H9 (cell line): ENCODE data around the gene APOL2. TPM values are rescaled to one million over a fixed set of nuclear protein-coding genes. Genes with fewer than 3 reads are reported as not detected.

Source experiments
- DNase-seq: peaks from one replicate; pipeline ENCODE4 v3.0.0-alpha.2; 2017
- H2AFZ ChIP-seq: one replicate; pipeline ENCODE4 v1.6.1; 2013; ENCODE audit warnings: mild to moderate bottlenecking, low read length, control low read depth, moderate library complexity
- H2AK5ac ChIP-seq: 2 replicates; pipeline ENCODE4 v1.6.1; 2013; ENCODE audit warnings: low read length, control low read depth, mixed read lengths; ENCODE audit not compliant: insufficient read length
- H2BK120ac ChIP-seq: one replicate; pipeline ENCODE4 v1.6.1; 2013; ENCODE audit warnings: low read depth, mild to moderate bottlenecking, low read length, control low read depth, inconsistent platforms; ENCODE audit not compliant: poor library complexity, severe bottlenecking
- H2BK12ac ChIP-seq: 2 replicates; pipeline ENCODE4 v1.6.1; 2013; ENCODE audit warnings: low read length, control low read depth, mixed read lengths, low read depth; ENCODE audit not compliant: insufficient read length
- H2BK15ac ChIP-seq: 2 replicates; pipeline ENCODE4 v1.6.1; 2013; ENCODE audit warnings: low read depth, low read length, control low read depth
- H2BK20ac ChIP-seq: one replicate; pipeline ENCODE4 v1.6.1; 2013; ENCODE audit warnings: low read depth, mild to moderate bottlenecking, low read length, control low read depth, inconsistent platforms; ENCODE audit not compliant: poor library complexity, severe bottlenecking
- H2BK5ac ChIP-seq: 2 replicates; pipeline ENCODE4 v1.6.1; 2013; ENCODE audit warnings: low read length, control low read depth, mixed read lengths; ENCODE audit not compliant: insufficient read length
- H3K14ac ChIP-seq: 2 replicates; pipeline ENCODE4 v1.6.1; 2013; ENCODE audit warnings: low read length, control low read depth; ENCODE audit not compliant: insufficient read depth
- H3K18ac ChIP-seq: 2 replicates; pipeline ENCODE4 v1.6.1; 2013; ENCODE audit warnings: low read depth, mild to moderate bottlenecking, mixed read lengths, low read length, control low read depth; ENCODE audit not compliant: insufficient read length
- H3K23ac ChIP-seq: 2 replicates; pipeline ENCODE4 v1.6.1; 2013; ENCODE audit warnings: low read length, control low read depth, mixed read lengths, low read depth; ENCODE audit not compliant: insufficient read length
- H3K23me2 ChIP-seq: 2 replicates; pipeline ENCODE4 v1.6.1; 2013; ENCODE audit warnings: low read depth, mild to moderate bottlenecking, mixed read lengths, low read length, control low read depth; ENCODE audit not compliant: insufficient read length, poor library complexity, severe bottlenecking
- H3K27ac ChIP-seq: 2 replicates; pipeline ENCODE4 v1.5.1; 2013; ENCODE audit warnings: low read length, control low read depth, mixed read lengths, low read depth; ENCODE audit not compliant: insufficient read length
- H3K27me3 ChIP-seq: 2 replicates; pipeline ENCODE4 v1.6.1; 2013; ENCODE audit warnings: low read length, control low read depth, inconsistent platforms; ENCODE audit not compliant: insufficient read depth
- H3K4ac ChIP-seq: 2 replicates; pipeline ENCODE4 v1.6.1; 2013; ENCODE audit warnings: low read depth, mild to moderate bottlenecking, control low read depth, inconsistent platforms, low read length, moderate library complexity
- H3K4me1 ChIP-seq: 2 replicates; pipeline ENCODE4 v1.6.1; 2013; ENCODE audit warnings: low read length, control low read depth, inconsistent platforms; ENCODE audit not compliant: insufficient read depth
- H3K4me2 ChIP-seq: 2 replicates; pipeline ENCODE4 v1.6.1; 2013; ENCODE audit warnings: low read length, control low read depth, mixed read lengths; ENCODE audit not compliant: insufficient read length, insufficient read depth
- H3K56ac ChIP-seq: 2 replicates; pipeline ENCODE4 v1.6.1; 2013; ENCODE audit warnings: low read depth, mild to moderate bottlenecking, mixed read lengths, low read length, control low read depth; ENCODE audit not compliant: insufficient read length
- H3K79me1 ChIP-seq: 2 replicates; pipeline ENCODE4 v1.6.1; 2013; ENCODE audit warnings: low read depth, mild to moderate bottlenecking, moderate library complexity, low read length, control low read depth, inconsistent platforms; ENCODE audit not compliant: insufficient read depth, poor library complexity, severe bottlenecking
- H3K79me2 ChIP-seq: 2 replicates; pipeline ENCODE4 v1.6.1; 2013; ENCODE audit warnings: low read length, control low read depth, inconsistent platforms; ENCODE audit not compliant: insufficient read depth
- H3K9ac ChIP-seq: 2 replicates; pipeline ENCODE4 v1.6.1; 2013; ENCODE audit warnings: low read length, control low read depth, mixed read lengths; ENCODE audit not compliant: insufficient read length; ENCODE audit errors: extremely low read depth
- H3K9me3 ChIP-seq: one replicate; pipeline ENCODE4 v1.6.1; 2013; ENCODE audit warnings: low read depth, low read length, inconsistent platforms; ENCODE audit not compliant: control insufficient read depth
- H3T11ph ChIP-seq: one replicate; pipeline ENCODE4 v1.6.1; 2013; ENCODE audit warnings: mild to moderate bottlenecking, low read length, control low read depth, inconsistent platforms
- H4K20me1 ChIP-seq: one replicate; pipeline ENCODE4 v1.6.1; 2013; ENCODE audit not compliant: control insufficient read depth, insufficient read length, insufficient read depth
- H4K5ac ChIP-seq: 2 replicates; pipeline ENCODE4 v1.6.1; 2013; ENCODE audit warnings: low read depth, mild to moderate bottlenecking, mixed read lengths, low read length, control low read depth; ENCODE audit not compliant: insufficient read length
- H4K8ac ChIP-seq: replicated peaks from 2 replicates; pipeline ENCODE4 v1.6.1; 2013; ENCODE audit warnings: low read length, control low read depth, mixed read lengths, low read depth; ENCODE audit not compliant: insufficient read length
- H4K91ac ChIP-seq: 2 replicates; pipeline ENCODE4 v1.6.1; 2013; ENCODE audit warnings: low read depth, mild to moderate bottlenecking, moderate library complexity, mixed read lengths, low read length, control low read depth; ENCODE audit not compliant: insufficient read length
- H3K27ac Mint-ChIP-seq, 3 experiments: 2 replicates in 2 of 3; 3 replicates in 1 of 3; pipeline ENCODE4 v1.8.0; 2020 to 2021; ENCODE audit warnings: mixed read lengths in 3 of 3, mild to moderate bottlenecking in 1 of 3, moderate library complexity in 1 of 3
- H3K27me3 Mint-ChIP-seq: 2 replicates; pipeline ENCODE4 v1.8.0; 2021; ENCODE audit warnings: low read depth, mild to moderate bottlenecking, moderate library complexity, mixed read lengths
- H3K36me3 Mint-ChIP-seq, 3 experiments: 2 replicates in 2 of 3; 3 replicates in 1 of 3; pipeline ENCODE4 v1.8.0; 2020 to 2021; ENCODE audit warnings: low read depth in 3 of 3, mixed read lengths in 3 of 3; ENCODE audit not compliant: insufficient read depth in 1 of 3
- H3K4me1 Mint-ChIP-seq, 2 experiments: 2 replicates each; pipeline ENCODE4 v1.8.0; 2020; ENCODE audit warnings: mixed read lengths in 2 of 2
- H3K4me3 Mint-ChIP-seq, 2 experiments: 2 replicates in 1 of 2; 3 replicates in 1 of 2; pipeline ENCODE4 v1.8.0; 2020 to 2021; ENCODE audit warnings: mild to moderate bottlenecking in 2 of 2, mixed read lengths in 2 of 2, moderate library complexity in 1 of 2
- H3K9me3 Mint-ChIP-seq, 2 experiments: 2 replicates in 1 of 2; 3 replicates in 1 of 2; pipeline ENCODE4 v1.8.0; 2020; ENCODE audit warnings: mild to moderate bottlenecking in 2 of 2, mixed read lengths in 2 of 2, moderate library complexity in 1 of 2
- CTCF ChIP-seq: fragments of 200-600 bp; sonication (generic); conservative IDR thresholded peaks from 3 replicates; pipeline ENCODE4 v1.8.0; 2021; ENCODE audit warnings: antibody characterized with exemption, mild to moderate bottlenecking
- WGBS: extraction: QIAGEN DNeasy Blood & Tissue Kit; methylation state at CpG from one replicate; pipeline ENCODE4 v1.1.7; 2013; ENCODE audit warnings: missing lambda C conversion rate, low lambda C conversion rate, mixed read lengths; ENCODE audit not compliant: insufficient read length; ENCODE audit errors: extremely low coverage; 5-methylcytosine and 5-hydroxymethylcytosine counted together
- total RNA-seq: library from RNA; stranded (reverse); gene quantifications from 2 replicates; pipeline ENCODE4 v1.2.1, GENCODE V29; 2021

The APOL2 gene
- total RNA-seq, 1 experiment from 2014 or later = 15.6 TPM

- no peak overlapping the region for H2AK5ac ChIP-seq
- no peak overlapping the region for H3K27ac ChIP-seq
- H3K14ac ChIP-seq = no peak overlapping the region
- Mint-ChIP-seq H3K27ac (no peak overlapping the region), H3K4me3 (no peak overlapping the region), H3K27me3 (no peaks in the 10 kb centered on the region), H3K36me3 (peaks cover 31 to 66% (median 58%) of the 10 kb centered on the region in 3 experiments; a peak in 6 of 7 replicates), H3K4me1 (peaks cover 13 to 17% of the 10 kb centered on the region in 2 experiments), H3K9me3 (no peaks in the 10 kb centered on the region)
- H2BK12ac ChIP-seq = no peak overlapping the region
- H3K9ac ChIP-seq = no peak overlapping the region
- no CpG with 5 or more reads among the region's 14 CpGs for WGBS
- H4K20me1 ChIP-seq = no peaks in the 10 kb centered on the region
- H3K4me1 ChIP-seq = no peaks in the 10 kb centered on the region
- no peak overlapping the region for H3K23ac ChIP-seq
- no peaks in the 10 kb centered on the region for H3K27me3 ChIP-seq
- no peak overlapping the region for H3K56ac ChIP-seq
- no peak overlapping the region for H4K91ac ChIP-seq
- no peaks in the 10 kb centered on the region for H3K23me2 ChIP-seq
- H3K79me2 ChIP-seq = no peaks in the 10 kb centered on the region
- no peak for DNase-seq
- no peaks in the 10 kb centered on the region for H3K79me1 ChIP-seq
- no peak overlapping the region for H2BK120ac ChIP-seq
- TF ChIP-seq CTCF = no peak
- no peak overlapping the region for H2BK15ac ChIP-seq
- H3K4ac ChIP-seq = no peak overlapping the region
- no peak overlapping the region for H4K8ac ChIP-seq
- H3T11ph ChIP-seq = no peak overlapping the region
- no peak overlapping the region for H2BK5ac ChIP-seq
- H3K9me3 ChIP-seq = no peaks in the 10 kb centered on the region
- no peak overlapping the region for H3K4me2 ChIP-seq
- no peak overlapping the region for H3K18ac ChIP-seq
- H2BK20ac ChIP-seq = no peak overlapping the region
- H4K5ac ChIP-seq = no peak overlapping the region
- no peak overlapping the region for H2AFZ ChIP-seq
Measured at GRCh38 chr22:36281781-36282327, 42.5 kb upstream of the APOL2 start.
